GM12891 (cell line): Measurements from ENCODE around the gene PARVG.

Experiments
- POLR2A ChIP-seq: IDR thresholded peaks from 2 replicates; pipeline ENCODE4 v1.6.1; 2011; ENCODE audit warnings: low read depth, low read length, control low read depth
- POLR2AphosphoS5 ChIP-seq: IDR thresholded peaks from 2 replicates; pipeline ENCODE4 v1.6.1; 2011; ENCODE audit warnings: low read depth, low read length, control low read depth
- POU2F2 ChIP-seq: IDR thresholded peaks from 2 replicates; pipeline ENCODE4 v1.6.1; 2011; ENCODE audit warnings: low read depth, mild to moderate bottlenecking, control low read depth, low read length, moderate library complexity
- TAF1 ChIP-seq: IDR thresholded peaks from 2 replicates; pipeline ENCODE4 v1.6.1; 2011; ENCODE audit warnings: low read depth, low read length, control low read depth

GRCh38 chr22:44229809-44230208, 49.1 kb downstream of the PARVG start:
- no peak for TF ChIP-seq TAF1
- no peak for TF ChIP-seq POLR2A
- TF ChIP-seq POLR2AphosphoS5, result no peak
- no peak for TF ChIP-seq POU2F2
